Keratinocyte (primary cell): ENCODE measurements around the gene CACNA1B.

Experiments used
- CTCF ChIP-seq, 3 experiments: IDR thresholded peaks in 1 of 3; conservative IDR thresholded peaks in 1 of 3; optimal IDR thresholded peaks in 1 of 3; 2 replicates in 2 of 3; 3 replicates in 1 of 3; pipeline versions ENCODE3 to v1.5.1; 2011; ENCODE audit warnings: low read length in 3 of 3, mild to moderate bottlenecking in 3 of 3, moderate library complexity in 2 of 3, control low read depth in 1 of 3, inconsistent platforms in 1 of 3; ENCODE audit not compliant: insufficient read depth in 2 of 3; ENCODE audit errors: extremely low read depth in 1 of 3
- EZH2 ChIP-seq: IDR thresholded peaks from one replicate; pipeline ENCODE4 v1.6.1; 2012; ENCODE audit warnings: inconsistent platforms, mild to moderate bottlenecking, low read length, moderate library complexity

DNA sequence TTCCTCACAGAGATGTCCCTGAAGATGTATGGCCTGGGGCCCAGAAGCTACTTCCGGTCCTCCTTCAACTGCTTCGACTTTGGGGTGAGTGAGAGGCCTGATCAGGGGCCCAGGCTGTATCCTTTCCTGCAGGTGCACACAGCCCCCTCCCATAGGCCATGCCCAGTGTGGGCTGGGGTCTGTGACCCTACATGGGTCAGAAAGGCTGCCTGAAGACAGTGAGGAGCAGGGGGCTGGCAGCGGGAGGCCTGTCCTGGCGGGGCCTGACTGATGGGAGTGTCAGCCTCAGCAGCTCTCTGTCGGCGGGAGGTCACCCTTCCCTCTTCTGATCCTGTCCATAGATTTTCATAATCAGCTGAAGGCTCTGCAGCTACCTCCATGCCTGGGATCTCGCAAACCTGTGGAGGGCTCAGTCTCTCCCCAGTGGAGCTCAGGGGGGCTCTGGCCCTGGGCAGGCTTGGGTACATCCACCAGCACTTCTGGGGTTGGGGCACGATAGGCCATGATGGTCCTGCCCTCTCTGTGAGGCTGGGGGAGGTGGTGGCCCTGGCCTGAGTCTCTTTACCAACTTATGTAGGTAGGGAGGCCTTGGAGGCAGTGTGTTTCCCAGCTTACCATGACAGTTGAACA lies 98.5 kb downstream of the CACNA1B start:
- TF ChIP-seq CTCF (optimal IDR thresholded peaks at IDR 0.05 in 1 of 3, IDR thresholded peaks at IDR 0.05 in 1 of 3, conservative IDR thresholded peaks at IDR 0.05 in 1 of 3; ENCODE audit: extremely low read depth in 1 of 3, insufficient read depth in 2 of 3, low read length in 3 of 3) (no peak), EZH2 (no peak)
